ENCODE measurements around the gene FZD10. TPM values are rescaled to one million over a fixed set of nuclear protein-coding genes. Genes with fewer than 3 reads are reported as not detected.

The FZD10 gene
- total and polyA plus RNA-seq, 7 experiments from 2014 or later = not detected

DNA sequence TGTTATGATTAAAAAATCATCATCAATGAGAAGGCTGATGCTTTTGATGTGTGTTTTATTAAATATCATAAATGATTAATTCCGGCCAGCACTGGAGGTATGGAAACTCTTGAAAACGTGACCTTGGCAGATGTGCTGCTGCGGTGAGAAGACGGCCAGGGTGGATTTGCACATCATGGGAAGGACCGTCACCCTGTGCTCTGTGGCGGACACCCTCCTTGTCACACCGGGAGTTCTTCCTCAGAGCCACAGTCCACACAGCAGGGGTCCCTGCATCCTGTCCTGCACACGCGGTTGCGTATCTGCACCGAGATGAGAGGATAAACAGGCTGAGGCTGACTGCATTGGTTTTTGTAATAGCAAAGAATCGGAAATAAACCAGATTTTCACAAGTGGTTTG is 33.5 kb downstream of the FZD10 start:
- H3K36me3 Mint-ChIP-seq = no peaks in the 10 kb centered on the region
- DNase-seq (no peak), ATAC-seq (no peak)
- CTCF ChIA-PET = no interaction called here
- peaks cover 0 to 28% (median 10%) of the 10 kb centered on the region in 5 donors for H3K27me3 Mint-ChIP-seq
- H3K9me3 Mint-ChIP-seq = peaks cover 0 to 6% (median 0%) of the 10 kb centered on the region in 11 donors
- intact Hi-C loops (cut with micrococcal nuclease) = no loop called here
- Histone ChIP-seq H3K9me3 (ENCODE audit: control insufficient read depth in 2 of 3, low read length in 3 of 3) (no peaks in the 10 kb centered on the region), H3K27ac (ENCODE audit: low read depth, low read length) (no peak overlapping the region), H3K4me1 (ENCODE audit: control insufficient read depth in 2 of 2, insufficient read depth in 2 of 2, low read length in 2 of 2) (no peaks in the 10 kb centered on the region), H3K4me3 (ENCODE audit: low read length) (no peak overlapping the region), H3K27me3 (ENCODE audit: control insufficient read depth in 2 of 2, insufficient read depth in 2 of 2, low read length in 2 of 2) (no peaks in the 10 kb centered on the region), H3K36me3 (ENCODE audit: control insufficient read depth in 2 of 3, insufficient read depth in 3 of 3, low read length in 3 of 3) (no peaks in the 10 kb centered on the region)
- H3K27ac Mint-ChIP-seq = no peak overlapping the region
- H3K4me1 Mint-ChIP-seq = no peaks in the 10 kb centered on the region
- no peak overlapping the region for H3K4me3 Mint-ChIP-seq
- POLR2A ChIA-PET = no interaction called here

DNA sequence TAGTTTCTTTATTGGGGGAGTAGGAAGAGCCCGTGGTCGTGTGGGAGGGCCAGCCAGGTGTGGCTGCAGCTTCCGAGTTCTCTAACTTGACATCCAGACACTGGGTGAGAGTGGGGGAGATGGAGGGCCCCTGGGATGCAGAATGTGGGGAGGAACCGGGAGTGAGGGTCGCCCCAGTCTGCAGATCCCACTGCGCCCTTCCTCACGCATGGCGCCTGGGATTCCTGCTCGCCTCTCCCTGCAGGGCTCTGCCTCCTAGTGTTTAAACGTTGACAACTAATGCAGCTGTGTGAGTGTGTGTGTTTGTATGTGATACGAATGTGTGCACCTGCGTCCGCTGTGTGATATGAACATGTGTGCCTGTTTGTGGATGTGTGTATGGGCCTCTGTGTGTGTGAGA is 34.6 kb downstream of the FZD10 start:
- CTCF ChIA-PET = no interaction called here
- no peaks in the 10 kb centered on the region for H3K36me3 Mint-ChIP-seq
- H3K9me3 Mint-ChIP-seq = peaks cover 0 to 4% (median 0%) of the 10 kb centered on the region in 11 donors
- no peak overlapping the region for H3K4me3 Mint-ChIP-seq
- Histone ChIP-seq H3K9me3 (ENCODE audit: control insufficient read depth in 2 of 3, low read length in 3 of 3) (no peaks in the 10 kb centered on the region), H3K36me3 (ENCODE audit: control insufficient read depth in 2 of 3, insufficient read depth in 3 of 3, low read length in 3 of 3) (no peaks in the 10 kb centered on the region), H3K4me3 (ENCODE audit: low read length) (no peak overlapping the region), H3K27me3 (ENCODE audit: control insufficient read depth in 2 of 2, insufficient read depth in 2 of 2, low read length in 2 of 2) (no peaks in the 10 kb centered on the region), H3K27ac (ENCODE audit: low read depth, low read length) (no peak overlapping the region), H3K4me1 (ENCODE audit: control insufficient read depth in 2 of 2, insufficient read depth in 2 of 2, low read length in 2 of 2) (no peaks in the 10 kb centered on the region)
- DNase-seq (no peak), ATAC-seq (no peak)
- intact Hi-C loops (cut with micrococcal nuclease) = no loop called here
- POLR2A ChIA-PET = no interaction called here
- H3K27me3 Mint-ChIP-seq = peaks cover 0 to 28% (median 8%) of the 10 kb centered on the region in 5 donors
- H3K27ac Mint-ChIP-seq = no peak overlapping the region
- no peaks in the 10 kb centered on the region for H3K4me1 Mint-ChIP-seq

DNA sequence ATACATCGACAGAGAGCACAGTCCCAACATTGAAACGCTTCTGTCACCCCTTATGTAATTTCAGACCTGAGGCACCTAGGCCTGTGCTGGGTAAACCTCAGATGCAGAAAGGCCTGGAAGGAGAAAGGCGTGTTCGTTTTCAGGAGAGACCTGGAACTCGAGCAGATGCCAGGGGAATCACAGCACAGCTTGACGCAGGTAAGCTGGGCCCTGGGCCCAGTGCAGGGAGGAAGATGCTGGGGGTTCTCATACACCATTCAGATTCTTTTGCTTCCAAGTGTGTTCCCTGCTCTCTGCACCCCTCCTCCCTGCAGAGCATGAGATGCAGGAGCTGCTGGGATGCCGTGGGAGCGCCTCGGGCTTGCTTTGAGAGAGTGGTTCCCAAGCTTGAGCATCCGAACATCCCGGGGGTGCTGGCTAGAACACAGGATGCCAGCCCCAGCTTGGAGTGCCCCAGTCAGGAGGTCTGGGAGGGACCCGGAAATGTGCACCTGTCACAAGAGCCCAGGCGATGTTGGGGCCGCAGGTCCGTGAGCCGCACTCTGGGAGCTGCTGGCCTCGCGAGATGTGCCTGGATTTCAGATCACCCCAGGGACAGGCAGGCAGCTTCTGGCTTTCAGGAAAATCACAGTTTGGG is 35.9 kb downstream of the FZD10 start:
- Mint-ChIP-seq H3K4me3 (no peak overlapping the region), H3K27ac (no peak overlapping the region), H3K9me3 (peaks cover 0 to 4% (median 0%) of the 10 kb centered on the region in 11 donors), H3K4me1 (no peaks in the 10 kb centered on the region), H3K36me3 (no peaks in the 10 kb centered on the region), H3K27me3 (peaks cover 0 to 30% (median 8%) of the 10 kb centered on the region in 5 donors)
- no peak overlapping the region for H3K27ac ChIP-seq (ENCODE audit: low read depth, low read length)
- ChIA-PET CTCF (no interaction called here), POLR2A (no interaction called here)
- no peak for ATAC-seq
- H3K27me3 ChIP-seq (ENCODE audit: control insufficient read depth in 2 of 2, insufficient read depth in 2 of 2, low read length in 2 of 2) = no peaks in the 10 kb centered on the region
- no peak overlapping the region for H3K4me3 ChIP-seq (ENCODE audit: low read length)
- no peaks in the 10 kb centered on the region for H3K36me3 ChIP-seq (ENCODE audit: control insufficient read depth in 2 of 3, insufficient read depth in 3 of 3, low read length in 3 of 3)
- DNase-seq = no peak
- intact Hi-C loops (cut with micrococcal nuclease) = no loop called here
- H3K4me1 ChIP-seq (ENCODE audit: control insufficient read depth in 2 of 2, insufficient read depth in 2 of 2, low read length in 2 of 2) = no peaks in the 10 kb centered on the region
- H3K9me3 ChIP-seq (ENCODE audit: control insufficient read depth in 2 of 3, low read length in 3 of 3) = no peaks in the 10 kb centered on the region

DNA sequence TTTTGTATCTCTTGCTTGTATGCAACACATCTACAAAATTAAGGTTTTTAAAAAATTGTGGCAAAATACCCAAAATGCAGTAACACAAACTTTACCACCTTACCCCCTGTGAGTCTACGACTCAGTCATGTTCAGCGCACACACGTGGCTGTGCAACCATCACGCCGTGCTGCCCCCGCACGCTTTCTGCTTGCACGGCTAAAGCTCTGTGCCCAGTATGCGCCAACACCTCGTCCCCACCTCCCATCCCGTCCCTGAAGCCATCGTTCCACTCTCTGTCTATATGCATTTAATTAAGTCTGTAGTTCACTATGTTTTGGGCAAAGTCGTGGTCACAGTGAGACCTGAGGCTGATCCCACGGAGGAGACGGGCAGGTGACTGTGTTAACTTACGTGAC is 36.4 kb downstream of the FZD10 start:
- Histone ChIP-seq H3K27ac (ENCODE audit: low read depth, low read length) (no peak overlapping the region), H3K27me3 (ENCODE audit: control insufficient read depth in 2 of 2, insufficient read depth in 2 of 2, low read length in 2 of 2) (no peaks in the 10 kb centered on the region), H3K36me3 (ENCODE audit: control insufficient read depth in 2 of 3, insufficient read depth in 3 of 3, low read length in 3 of 3) (no peaks in the 10 kb centered on the region), H3K9me3 (ENCODE audit: control insufficient read depth in 2 of 3, low read length in 3 of 3) (no peaks in the 10 kb centered on the region), H3K4me3 (ENCODE audit: low read length) (no peak overlapping the region), H3K4me1 (ENCODE audit: control insufficient read depth in 2 of 2, insufficient read depth in 2 of 2, low read length in 2 of 2) (no peaks in the 10 kb centered on the region)
- no peak for DNase-seq
- H3K27ac Mint-ChIP-seq = no peak overlapping the region
- H3K36me3 Mint-ChIP-seq = no peaks in the 10 kb centered on the region
- POLR2A ChIA-PET = no interaction called here
- intact Hi-C loops (cut with micrococcal nuclease) = no loop called here
- no peaks in the 10 kb centered on the region for H3K4me1 Mint-ChIP-seq
- CTCF ChIA-PET = no interaction called here
- H3K27me3 Mint-ChIP-seq = peaks cover 0 to 35% (median 11%) of the 10 kb centered on the region in 5 donors
- H3K4me3 Mint-ChIP-seq = no peak overlapping the region
- ATAC-seq = no peak
- H3K9me3 Mint-ChIP-seq = peaks cover 0 to 4% (median 0%) of the 10 kb centered on the region in 11 donors

DNA sequence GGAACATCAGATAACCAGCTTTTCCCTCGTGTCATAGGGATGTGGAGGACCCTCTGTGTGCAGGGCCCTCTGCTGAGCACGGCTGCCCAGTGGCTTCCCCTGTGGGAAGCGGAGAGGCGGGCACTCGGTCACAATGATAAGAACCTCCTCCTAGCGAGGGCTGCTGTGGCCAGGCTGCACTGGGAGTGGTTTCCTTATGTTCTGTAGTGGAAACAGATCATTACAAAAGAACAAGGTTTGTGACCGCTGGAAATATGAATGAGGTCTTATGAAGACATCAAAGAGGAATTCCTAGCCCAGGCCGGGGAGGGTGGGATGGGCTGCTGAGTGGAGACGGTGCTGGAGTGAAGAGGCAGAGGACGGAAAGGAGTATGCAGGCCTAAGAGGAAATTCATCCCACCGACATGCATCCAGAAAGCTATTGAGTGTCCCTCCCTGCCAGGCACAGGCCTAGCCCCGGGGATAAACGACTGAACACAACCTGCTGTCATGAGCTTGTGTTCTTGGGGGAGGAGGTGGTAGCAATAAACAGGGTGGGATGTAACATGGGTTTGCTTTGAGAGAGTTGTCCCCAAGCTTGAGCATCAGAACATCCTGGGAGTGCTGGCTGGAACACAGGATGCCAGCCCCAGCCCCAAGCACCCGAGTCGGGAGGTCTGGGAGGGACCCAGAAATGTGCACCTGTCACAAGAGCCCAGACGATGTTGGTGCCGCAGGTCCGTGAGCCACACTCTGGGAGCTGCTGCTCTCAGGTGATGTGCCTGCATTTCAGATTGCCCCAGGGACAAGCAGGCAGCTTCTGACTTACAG is 37.5 kb downstream of the FZD10 start:
- Mint-ChIP-seq H3K4me3 (no peak overlapping the region), H3K27ac (no peak overlapping the region), H3K27me3 (peaks cover 0 to 36% (median 15%) of the 10 kb centered on the region in 5 donors), H3K36me3 (no peaks in the 10 kb centered on the region), H3K9me3 (peaks cover 0 to 4% (median 0%) of the 10 kb centered on the region in 11 donors), H3K4me1 (no peaks in the 10 kb centered on the region)
- ATAC-seq (no peak), DNase-seq (no peak)
- intact Hi-C loops (cut with micrococcal nuclease) = no loop called here
- no peaks in the 10 kb centered on the region for H3K9me3 ChIP-seq (ENCODE audit: control insufficient read depth in 2 of 3, low read length in 3 of 3)
- POLR2A ChIA-PET = no interaction called here
- CTCF ChIA-PET = no interaction called here
- no peaks in the 10 kb centered on the region for H3K36me3 ChIP-seq (ENCODE audit: control insufficient read depth in 2 of 3, insufficient read depth in 3 of 3, low read length in 3 of 3)
- H3K27me3 ChIP-seq (ENCODE audit: control insufficient read depth in 2 of 2, insufficient read depth in 2 of 2, low read length in 2 of 2) = no peaks in the 10 kb centered on the region
- H3K4me3 ChIP-seq (ENCODE audit: low read length) = no peak overlapping the region
- no peak overlapping the region for H3K27ac ChIP-seq (ENCODE audit: low read depth, low read length)
- H3K4me1 ChIP-seq (ENCODE audit: control insufficient read depth in 2 of 2, insufficient read depth in 2 of 2, low read length in 2 of 2) = no peaks in the 10 kb centered on the region

DNA sequence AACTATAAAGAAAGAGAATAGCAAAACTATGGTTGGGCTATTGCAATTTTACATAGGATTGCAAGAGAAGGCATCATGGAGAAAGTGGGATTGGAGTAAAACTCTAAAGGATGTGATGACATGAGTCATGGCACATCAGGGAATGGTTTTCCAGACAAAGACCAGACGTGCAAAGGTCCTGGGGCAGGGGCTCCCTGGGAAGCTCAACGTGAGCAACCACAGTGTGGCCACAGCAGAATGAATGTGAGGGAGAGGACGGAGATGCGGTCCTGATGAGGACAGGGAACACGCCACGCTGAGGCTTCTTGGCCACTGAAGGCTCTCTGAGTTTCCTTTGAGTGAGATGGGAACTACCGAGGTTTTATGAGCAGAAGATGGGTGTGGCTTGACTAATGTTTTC is 38.2 kb downstream of the FZD10 start:
- POLR2A ChIA-PET = no interaction called here
- Mint-ChIP-seq H3K9me3 (peaks cover 0 to 4% (median 0%) of the 10 kb centered on the region in 11 donors), H3K27me3 (peaks cover 0 to 41% (median 15%) of the 10 kb centered on the region in 5 donors), H3K36me3 (no peaks in the 10 kb centered on the region), H3K4me1 (no peaks in the 10 kb centered on the region), H3K27ac (no peak overlapping the region), H3K4me3 (no peak overlapping the region)
- H3K36me3 ChIP-seq (ENCODE audit: control insufficient read depth in 2 of 3, insufficient read depth in 3 of 3, low read length in 3 of 3) = no peaks in the 10 kb centered on the region
- ATAC-seq = no peak
- H3K4me3 ChIP-seq (ENCODE audit: low read length) = no peak overlapping the region
- H3K27ac ChIP-seq (ENCODE audit: low read depth, low read length) = no peak overlapping the region
- intact Hi-C loops (cut with micrococcal nuclease) = no loop called here
- DNase-seq = no peak
- no peaks in the 10 kb centered on the region for H3K4me1 ChIP-seq (ENCODE audit: control insufficient read depth in 2 of 2, insufficient read depth in 2 of 2, low read length in 2 of 2)
- H3K9me3 ChIP-seq (ENCODE audit: control insufficient read depth in 2 of 3, low read length in 3 of 3) = no peaks in the 10 kb centered on the region
- CTCF ChIA-PET = no interaction called here
- H3K27me3 ChIP-seq (ENCODE audit: control insufficient read depth in 2 of 2, insufficient read depth in 2 of 2, low read length in 2 of 2) = no peaks in the 10 kb centered on the region

DNA sequence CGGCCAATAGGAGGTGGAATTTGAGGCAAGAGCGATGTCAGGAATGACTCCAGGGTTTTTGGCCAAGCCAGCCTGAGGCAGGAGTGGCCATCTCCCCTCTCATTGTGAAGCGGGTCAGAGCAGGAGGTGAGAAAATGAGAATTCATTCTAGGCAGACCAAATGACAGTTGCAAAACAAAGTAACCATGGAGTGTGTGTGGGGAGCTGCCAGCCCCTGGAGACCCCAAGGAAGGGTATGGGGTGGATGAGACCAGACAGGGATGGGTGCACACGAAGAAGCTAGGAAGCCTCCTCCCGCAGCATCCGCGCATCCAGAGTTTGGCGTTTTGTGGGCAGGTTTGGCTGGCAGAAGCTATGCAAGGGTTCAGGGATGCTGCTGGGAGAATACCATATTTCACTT is 38.8 kb downstream of the FZD10 start:
- no peak overlapping the region for H3K27ac Mint-ChIP-seq
- H3K4me3 Mint-ChIP-seq = no peak overlapping the region
- H3K27me3 Mint-ChIP-seq = peaks cover 0 to 38% (median 15%) of the 10 kb centered on the region in 5 donors
- Histone ChIP-seq H3K27me3 (ENCODE audit: control insufficient read depth in 2 of 2, insufficient read depth in 2 of 2, low read length in 2 of 2) (no peaks in the 10 kb centered on the region), H3K4me3 (ENCODE audit: low read length) (no peak overlapping the region), H3K27ac (ENCODE audit: low read depth, low read length) (no peak overlapping the region), H3K9me3 (ENCODE audit: control insufficient read depth in 2 of 3, low read length in 3 of 3) (no peaks in the 10 kb centered on the region), H3K36me3 (ENCODE audit: control insufficient read depth in 2 of 3, insufficient read depth in 3 of 3, low read length in 3 of 3) (no peaks in the 10 kb centered on the region), H3K4me1 (ENCODE audit: control insufficient read depth in 2 of 2, insufficient read depth in 2 of 2, low read length in 2 of 2) (no peaks in the 10 kb centered on the region)
- H3K4me1 Mint-ChIP-seq = no peaks in the 10 kb centered on the region
- intact Hi-C loops (cut with micrococcal nuclease) = no loop called here
- ATAC-seq = no peak
- POLR2A ChIA-PET = no interaction called here
- peaks cover 0 to 4% (median 0%) of the 10 kb centered on the region in 11 donors for H3K9me3 Mint-ChIP-seq
- no peak for DNase-seq
- H3K36me3 Mint-ChIP-seq = no peaks in the 10 kb centered on the region
- CTCF ChIA-PET = no interaction called here

Measured in naive thymus-derived CD4-positive, alpha-beta T cell (primary cell).